Measurements from ENCODE around the gene MAOB.

MAOB gene

GRCh38 chrX:43734444-43734843, 147.8 kb downstream of the MAOB start:
- H3F3A ChIP-seq (ENCODE audit: control insufficient read depth, insufficient read depth): no peaks in the 10 kb centered on the region
- H3K9me3 ChIP-seq (ENCODE audit: control insufficient read depth, insufficient read depth, low read length): no peaks in the 10 kb centered on the region
- no peaks in the 10 kb centered on the region for H3K4me1 ChIP-seq (ENCODE audit: control insufficient read depth, low read length)
- H3K27me3 ChIP-seq (ENCODE audit: control insufficient read depth, low read length): no peaks in the 10 kb centered on the region
- H3K27ac ChIP-seq (ENCODE audit: low read depth, low read length): no peak overlapping the region
- H4K20me1 ChIP-seq (ENCODE audit: control insufficient read depth, insufficient read depth, low read depth, low read length): no peaks in the 10 kb centered on the region
- H3K9me2 ChIP-seq (replicated peaks; ENCODE audit: control insufficient read depth, low read length): no peaks in the 10 kb centered on the region
- no peaks in the 10 kb centered on the region for H3K36me3 ChIP-seq (ENCODE audit: control insufficient read depth, low read length)
- TF ChIP-seq, protein P1, sequence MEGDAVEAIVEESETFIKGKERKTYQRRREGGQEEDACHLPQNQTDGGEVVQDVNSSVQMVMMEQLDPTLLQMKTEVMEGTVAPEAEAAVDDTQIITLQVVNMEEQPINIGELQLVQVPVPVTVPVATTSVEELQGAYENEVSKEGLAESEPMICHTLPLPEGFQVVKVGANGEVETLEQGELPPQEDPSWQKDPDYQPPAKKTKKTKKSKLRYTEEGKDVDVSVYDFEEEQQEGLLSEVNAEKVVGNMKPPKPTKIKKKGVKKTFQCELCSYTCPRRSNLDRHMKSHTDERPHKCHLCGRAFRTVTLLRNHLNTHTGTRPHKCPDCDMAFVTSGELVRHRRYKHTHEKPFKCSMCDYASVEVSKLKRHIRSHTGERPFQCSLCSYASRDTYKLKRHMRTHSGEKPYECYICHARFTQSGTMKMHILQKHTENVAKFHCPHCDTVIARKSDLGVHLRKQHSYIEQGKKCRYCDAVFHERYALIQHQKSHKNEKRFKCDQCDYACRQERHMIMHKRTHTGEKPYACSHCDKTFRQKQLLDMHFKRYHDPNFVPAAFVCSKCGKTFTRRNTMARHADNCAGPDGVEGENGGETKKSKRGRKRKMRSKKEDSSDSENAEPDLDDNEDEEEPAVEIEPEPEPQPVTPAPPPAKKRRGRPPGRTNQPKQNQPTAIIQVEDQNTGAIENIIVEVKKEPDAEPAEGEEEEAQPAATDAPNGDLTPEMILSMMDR (IDR thresholded peaks at IDR 0.05; ENCODE audit: low read depth, low read length, poor library complexity, severe bottlenecking): no peak
- TF ChIP-seq EZH2phosphoT487 (IDR thresholded peaks at IDR 0.05; ENCODE audit: borderline replicate concordance, low read length): no peak
- H3K4me2 ChIP-seq (ENCODE audit: low read length): no peak overlapping the region
- H3K79me2 ChIP-seq (ENCODE audit: control insufficient read depth, low read length): no peaks in the 10 kb centered on the region
- no peak overlapping the region for H3K4me3 ChIP-seq (ENCODE audit: low read length)

- Histone ChIP-seq H4K20me1 (ENCODE audit: control insufficient read depth, insufficient read depth, low read depth, low read length) (no peaks in the 10 kb centered on the region), H3K4me3 (ENCODE audit: low read length) (no peak overlapping the region), H3K9me3 (ENCODE audit: control insufficient read depth, insufficient read depth, low read length) (no peaks in the 10 kb centered on the region), H3K36me3 (ENCODE audit: control insufficient read depth, low read length) (no peaks in the 10 kb centered on the region), H3F3A (ENCODE audit: control insufficient read depth, insufficient read depth) (no peaks in the 10 kb centered on the region), H3K4me2 (ENCODE audit: low read length) (no peak overlapping the region), H3K4me1 (ENCODE audit: control insufficient read depth, low read length) (no peaks in the 10 kb centered on the region), H3K9me2 (replicated peaks; ENCODE audit: control insufficient read depth, low read length) (no peaks in the 10 kb centered on the region), H3K27ac (ENCODE audit: low read depth, low read length) (no peak overlapping the region), H3K79me2 (ENCODE audit: control insufficient read depth, low read length) (no peaks in the 10 kb centered on the region), H3K27me3 (ENCODE audit: control insufficient read depth, low read length) (no peaks in the 10 kb centered on the region)
- TF ChIP-seq, protein P1 (IDR thresholded peaks at IDR 0.05; ENCODE audit: low read depth, low read length, poor library complexity, severe bottlenecking): no peak
- no peak for TF ChIP-seq EZH2phosphoT487 (IDR thresholded peaks at IDR 0.05; ENCODE audit: borderline replicate concordance, low read length)
These were observed 148.6 kb downstream of the MAOB start for GRCh38 chrX:43733699-43734098.

- Histone ChIP-seq H3K9me3 (ENCODE audit: control insufficient read depth, insufficient read depth, low read length) (no peaks in the 10 kb centered on the region), H3K4me1 (ENCODE audit: control insufficient read depth, low read length) (no peaks in the 10 kb centered on the region), H4K20me1 (ENCODE audit: control insufficient read depth, insufficient read depth, low read depth, low read length) (no peaks in the 10 kb centered on the region), H3K27me3 (ENCODE audit: control insufficient read depth, low read length) (no peaks in the 10 kb centered on the region), H3F3A (ENCODE audit: control insufficient read depth, insufficient read depth) (no peaks in the 10 kb centered on the region), H3K36me3 (ENCODE audit: control insufficient read depth, low read length) (no peaks in the 10 kb centered on the region), H3K4me3 (ENCODE audit: low read length) (no peak overlapping the region), H3K79me2 (ENCODE audit: control insufficient read depth, low read length) (no peaks in the 10 kb centered on the region), H3K9me2 (replicated peaks; ENCODE audit: control insufficient read depth, low read length) (no peaks in the 10 kb centered on the region), H3K27ac (ENCODE audit: low read depth, low read length) (no peak overlapping the region), H3K4me2 (ENCODE audit: low read length) (no peak overlapping the region)
- TF ChIP-seq, protein P1 (IDR thresholded peaks at IDR 0.05; ENCODE audit: low read depth, low read length, poor library complexity, severe bottlenecking): no peak
- no peak for TF ChIP-seq EZH2phosphoT487 (IDR thresholded peaks at IDR 0.05; ENCODE audit: borderline replicate concordance, low read length)
These were observed 151.2 kb downstream of the MAOB start for GRCh38 chrX:43731086-43731485.

DNA sequence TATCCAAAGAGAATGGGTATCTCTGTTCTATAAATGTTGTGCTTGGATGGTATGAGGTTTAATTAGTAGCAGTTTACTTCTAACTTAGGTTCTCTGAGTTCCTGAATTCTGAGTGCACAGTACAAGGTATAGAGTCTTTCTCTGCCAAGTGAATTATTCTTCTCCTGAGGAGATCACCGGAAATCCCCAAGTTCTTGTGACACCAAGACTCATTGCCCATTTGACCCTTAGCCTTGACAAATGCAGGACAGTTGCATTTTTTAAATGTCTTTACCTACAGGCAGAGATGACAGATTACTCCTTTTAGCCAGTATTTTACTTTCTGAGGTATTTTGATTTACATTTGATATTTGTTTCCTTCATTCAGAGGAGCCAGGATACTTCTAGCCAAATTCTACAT, 153.3 kb downstream of the MAOB start:
- Histone ChIP-seq H3K4me3 (ENCODE audit: low read length) (no peak overlapping the region), H3K79me2 (ENCODE audit: control insufficient read depth, low read length) (no peaks in the 10 kb centered on the region), H4K20me1 (ENCODE audit: control insufficient read depth, insufficient read depth, low read depth, low read length) (no peaks in the 10 kb centered on the region), H3K9me2 (replicated peaks; ENCODE audit: control insufficient read depth, low read length) (no peaks in the 10 kb centered on the region), H3F3A (ENCODE audit: control insufficient read depth, insufficient read depth) (no peaks in the 10 kb centered on the region), H3K27me3 (ENCODE audit: control insufficient read depth, low read length) (no peaks in the 10 kb centered on the region), H3K36me3 (ENCODE audit: control insufficient read depth, low read length) (no peaks in the 10 kb centered on the region), H3K4me1 (ENCODE audit: control insufficient read depth, low read length) (no peaks in the 10 kb centered on the region), H3K4me2 (ENCODE audit: low read length) (no peak overlapping the region), H3K27ac (ENCODE audit: low read depth, low read length) (no peak overlapping the region), H3K9me3 (ENCODE audit: control insufficient read depth, insufficient read depth, low read length) (no peaks in the 10 kb centered on the region)
- TF ChIP-seq, protein P1 (IDR thresholded peaks at IDR 0.05; ENCODE audit: low read depth, low read length, poor library complexity, severe bottlenecking): no peak
- TF ChIP-seq EZH2phosphoT487 (IDR thresholded peaks at IDR 0.05; ENCODE audit: borderline replicate concordance, low read length): no peak

All from DOHH2 (cell line).